Suprapubic skin (tissue), 4 donors: ENCODE data around the gene TMEM250.

Experiments
- CTCF ChIP-seq, 2 donors: fragments of 200-600 bp in 1 of 2; fragments of 450-650 bp in 1 of 2; sonication (generic) in 1 of 2; IDR thresholded peaks; one replicate each; pipeline ENCODE4 v1.5.1; 2016 to 2019; ENCODE audit warnings: antibody characterized with exemption in 2 of 2, mild to moderate bottlenecking in 1 of 2, moderate library complexity in 1 of 2
- EP300 ChIP-seq: sonication (generic); formaldehyde crosslinking; IDR thresholded peaks from one replicate; pipeline ENCODE4 v1.6.1; 2017; ENCODE audit warnings: antibody characterized with exemption
- POLR2A ChIP-seq, 2 donors: fragments of 450-650 bp; IDR thresholded peaks; one replicate each; pipeline ENCODE4 v1.6.1; 2017; ENCODE audit warnings: antibody characterized with exemption in 2 of 2, mild to moderate bottlenecking in 2 of 2, moderate library complexity in 2 of 2
- POLR2AphosphoS5 ChIP-seq, 3 donors: sonication (generic); formaldehyde crosslinking; IDR thresholded peaks; one replicate each; pipeline ENCODE4 v1.6.1; 2017; ENCODE audit warnings: antibody characterized with exemption in 3 of 3

DNA sequence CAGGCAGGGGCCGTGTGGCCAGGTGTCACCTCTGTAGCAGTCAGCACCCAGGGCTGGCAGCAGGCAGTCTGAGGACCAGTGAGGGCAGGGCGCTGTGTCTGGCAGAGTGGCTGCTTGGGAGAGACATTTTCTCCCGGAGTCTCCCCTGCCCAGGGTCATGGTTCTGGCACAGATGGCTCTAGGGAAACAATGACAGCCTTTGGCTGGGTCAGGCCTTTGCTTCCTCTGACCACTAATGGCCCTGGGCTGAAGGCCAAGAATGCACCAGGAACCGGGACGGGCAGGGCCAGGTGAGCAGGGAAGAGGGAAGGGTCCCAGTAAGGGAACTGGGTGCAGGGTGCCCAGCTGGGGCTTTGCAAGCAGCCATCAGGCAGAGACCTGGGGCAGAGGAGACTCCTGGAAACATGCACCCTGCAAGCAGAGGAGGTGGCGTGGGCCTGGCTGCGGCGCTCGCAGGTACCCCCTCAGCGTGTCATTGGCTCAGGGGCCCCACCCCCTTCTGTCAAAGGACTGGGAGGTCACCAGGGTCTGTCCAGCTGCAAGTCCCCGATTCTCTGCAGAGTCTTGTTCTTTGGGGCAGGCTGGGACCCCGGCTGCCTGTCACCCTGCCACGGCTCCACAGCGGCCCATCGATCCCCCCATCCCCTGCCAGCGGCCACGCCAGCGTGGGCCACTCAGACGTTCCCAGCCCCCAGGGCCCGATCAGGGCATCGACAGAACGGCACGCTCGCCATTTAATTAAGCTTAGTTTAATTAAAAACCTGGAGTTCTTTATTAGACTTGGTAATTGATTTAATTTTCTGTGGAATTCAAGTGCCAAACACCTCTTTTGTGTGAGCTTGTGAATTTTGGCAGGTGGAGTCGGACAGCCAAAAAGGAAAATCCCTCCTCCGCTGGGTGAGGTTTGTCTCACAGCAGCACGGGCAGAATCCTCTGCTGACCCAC is 18.9 kb upstream of the TMEM250 start:
- TF ChIP-seq POLR2A (IDR thresholded peaks at IDR 0.05): no peak
- TF ChIP-seq CTCF (IDR thresholded peaks at IDR 0.05): no peak
- TF ChIP-seq POLR2AphosphoS5 (IDR thresholded peaks at IDR 0.05): no peak
- no peak for TF ChIP-seq EP300
